ENCODE data around the gene PITHD1.

Gene PITHD1

GRCh38 chr1:23756676-23757075 is 21.5 kb upstream of the PITHD1 start:
- Histone ChIP-seq H3K27ac (ENCODE audit: low read length) (no peak overlapping the region), H3K79me2 (ENCODE audit: low read length) (peaks cover 8% of the 10 kb centered on the region; the same call in 1 of the 2 replicates), H2AFZ (ENCODE audit: low read length) (no peak overlapping the region), H3K27me3 (replicated peaks; ENCODE audit: insufficient read depth, low read length) (no peaks in the 10 kb centered on the region), H3K4me3 (ENCODE audit: low read length) (no peak overlapping the region), H3F3A (ENCODE audit: insufficient read depth, low read length) (no peaks in the 10 kb centered on the region), H3K9me2 (replicated peaks; ENCODE audit: insufficient read depth, low read length) (no peaks in the 10 kb centered on the region), H4K20me1 (ENCODE audit: insufficient read depth, low read length) (no peaks in the 10 kb centered on the region), H3K4me1 (ENCODE audit: low read length) (peaks cover 11% of the 10 kb centered on the region), H3K9me3 (replicated peaks; ENCODE audit: insufficient read depth, low read length) (no peaks in the 10 kb centered on the region), H3K4me2 (ENCODE audit: low read depth, low read length) (no peak overlapping the region), H3K9ac (ENCODE audit: low read length) (no peak overlapping the region), H3K36me3 (replicated peaks; ENCODE audit: insufficient read depth, low read length) (peaks cover 24% of the 10 kb centered on the region)
- no peak for TF ChIP-seq EZH2 (optimal IDR thresholded peaks at IDR 0.05; ENCODE audit: low read depth, low read length)
- TF ChIP-seq EZH2phosphoT487 (IDR thresholded peaks at IDR 0.05; ENCODE audit: low read length): no peak
- TF ChIP-seq CTCF (IDR thresholded peaks at IDR 0.05; ENCODE audit: low read length): no peak
- no peak for DNase-seq

- Histone ChIP-seq H3K4me3 (ENCODE audit: low read length) (no peak overlapping the region), H3K79me2 (ENCODE audit: low read length) (no peaks in the 10 kb centered on the region), H2AFZ (ENCODE audit: low read length) (no peak overlapping the region), H3F3A (ENCODE audit: insufficient read depth, low read length) (no peaks in the 10 kb centered on the region), H3K9ac (ENCODE audit: low read length) (no peak overlapping the region), H3K27ac (ENCODE audit: low read length) (no peak overlapping the region), H3K9me3 (replicated peaks; ENCODE audit: insufficient read depth, low read length) (no peaks in the 10 kb centered on the region), H4K20me1 (ENCODE audit: insufficient read depth, low read length) (no peaks in the 10 kb centered on the region), H3K27me3 (replicated peaks; ENCODE audit: insufficient read depth, low read length) (no peaks in the 10 kb centered on the region), H3K4me1 (ENCODE audit: low read length) (peaks cover 11% of the 10 kb centered on the region), H3K36me3 (replicated peaks; ENCODE audit: insufficient read depth, low read length) (peaks cover 24% of the 10 kb centered on the region), H3K4me2 (ENCODE audit: low read depth, low read length) (no peak overlapping the region), H3K9me2 (replicated peaks; ENCODE audit: insufficient read depth, low read length) (no peaks in the 10 kb centered on the region)
- DNase-seq: no peak
- TF ChIP-seq EZH2phosphoT487 (IDR thresholded peaks at IDR 0.05; ENCODE audit: low read length) (no peak), EZH2 (optimal IDR thresholded peaks at IDR 0.05; ENCODE audit: low read depth, low read length) (no peak), CTCF (IDR thresholded peaks at IDR 0.05; ENCODE audit: low read length) (no peak)
Observed at GRCh38 chr1:23757812-23758211, 20.4 kb upstream of the PITHD1 start.

GRCh38 chr1:23759277-23759676 is 18.9 kb upstream of the PITHD1 start:
- H3K4me1 ChIP-seq (ENCODE audit: low read length): peaks cover 11% of the 10 kb centered on the region
- H4K20me1 ChIP-seq (ENCODE audit: insufficient read depth, low read length): no peaks in the 10 kb centered on the region
- DNase-seq: no peak
- H3K9me3 ChIP-seq (replicated peaks; ENCODE audit: insufficient read depth, low read length): no peaks in the 10 kb centered on the region
- H3K36me3 ChIP-seq (replicated peaks; ENCODE audit: insufficient read depth, low read length): peaks cover 12% of the 10 kb centered on the region; the same call in 1 of the 2 replicates
- no peaks in the 10 kb centered on the region for H3K9me2 ChIP-seq (replicated peaks; ENCODE audit: insufficient read depth, low read length)
- no peaks in the 10 kb centered on the region for H3K27me3 ChIP-seq (replicated peaks; ENCODE audit: insufficient read depth, low read length)
- no peak overlapping the region for H3K27ac ChIP-seq (ENCODE audit: low read length)
- H3K79me2 ChIP-seq (ENCODE audit: low read length): no peaks in the 10 kb centered on the region
- TF ChIP-seq EZH2phosphoT487 (IDR thresholded peaks at IDR 0.05; ENCODE audit: low read length) (no peak), CTCF (IDR thresholded peaks at IDR 0.05; ENCODE audit: low read length) (no peak), EZH2 (optimal IDR thresholded peaks at IDR 0.05; ENCODE audit: low read depth, low read length) (no peak)
- no peak overlapping the region for H2AFZ ChIP-seq (ENCODE audit: low read length)
- H3K4me2 ChIP-seq (ENCODE audit: low read depth, low read length): no peak overlapping the region
- H3K9ac ChIP-seq (ENCODE audit: low read length): no peak overlapping the region
- no peak overlapping the region for H3K4me3 ChIP-seq (ENCODE audit: low read length)
- no peaks in the 10 kb centered on the region for H3F3A ChIP-seq (ENCODE audit: insufficient read depth, low read length)
